H9 (cell line): Measurements from ENCODE around the gene PCDHGB1. TPM values are rescaled to one million over a fixed set of nuclear protein-coding genes. Genes with fewer than 3 reads are reported as not detected.

Experiments used
- DNase-seq: peaks from one replicate; pipeline ENCODE4 v3.0.0-alpha.2; 2017
- H2AFZ ChIP-seq: one replicate; pipeline ENCODE4 v1.6.1; 2013; ENCODE audit warnings: mild to moderate bottlenecking, low read length, control low read depth, moderate library complexity
- H2AK5ac ChIP-seq: 2 replicates; pipeline ENCODE4 v1.6.1; 2013; ENCODE audit warnings: low read length, control low read depth, mixed read lengths; ENCODE audit not compliant: insufficient read length
- H2BK120ac ChIP-seq: one replicate; pipeline ENCODE4 v1.6.1; 2013; ENCODE audit warnings: low read depth, mild to moderate bottlenecking, low read length, control low read depth, inconsistent platforms; ENCODE audit not compliant: poor library complexity, severe bottlenecking
- H2BK12ac ChIP-seq: 2 replicates; pipeline ENCODE4 v1.6.1; 2013; ENCODE audit warnings: low read length, control low read depth, mixed read lengths, low read depth; ENCODE audit not compliant: insufficient read length
- H2BK15ac ChIP-seq: 2 replicates; pipeline ENCODE4 v1.6.1; 2013; ENCODE audit warnings: low read depth, low read length, control low read depth
- H2BK20ac ChIP-seq: one replicate; pipeline ENCODE4 v1.6.1; 2013; ENCODE audit warnings: low read depth, mild to moderate bottlenecking, low read length, control low read depth, inconsistent platforms; ENCODE audit not compliant: poor library complexity, severe bottlenecking
- H2BK5ac ChIP-seq: 2 replicates; pipeline ENCODE4 v1.6.1; 2013; ENCODE audit warnings: low read length, control low read depth, mixed read lengths; ENCODE audit not compliant: insufficient read length
- H3K14ac ChIP-seq: 2 replicates; pipeline ENCODE4 v1.6.1; 2013; ENCODE audit warnings: low read length, control low read depth; ENCODE audit not compliant: insufficient read depth
- H3K18ac ChIP-seq: 2 replicates; pipeline ENCODE4 v1.6.1; 2013; ENCODE audit warnings: low read depth, mild to moderate bottlenecking, mixed read lengths, low read length, control low read depth; ENCODE audit not compliant: insufficient read length
- H3K23ac ChIP-seq: 2 replicates; pipeline ENCODE4 v1.6.1; 2013; ENCODE audit warnings: low read length, control low read depth, mixed read lengths, low read depth; ENCODE audit not compliant: insufficient read length
- H3K23me2 ChIP-seq: 2 replicates; pipeline ENCODE4 v1.6.1; 2013; ENCODE audit warnings: low read depth, mild to moderate bottlenecking, mixed read lengths, low read length, control low read depth; ENCODE audit not compliant: insufficient read length, poor library complexity, severe bottlenecking
- H3K27ac ChIP-seq: 2 replicates; pipeline ENCODE4 v1.5.1; 2013; ENCODE audit warnings: low read length, control low read depth, mixed read lengths, low read depth; ENCODE audit not compliant: insufficient read length
- H3K27me3 ChIP-seq: 2 replicates; pipeline ENCODE4 v1.6.1; 2013; ENCODE audit warnings: low read length, control low read depth, inconsistent platforms; ENCODE audit not compliant: insufficient read depth
- H3K4ac ChIP-seq: 2 replicates; pipeline ENCODE4 v1.6.1; 2013; ENCODE audit warnings: low read depth, mild to moderate bottlenecking, control low read depth, inconsistent platforms, low read length, moderate library complexity
- H3K4me1 ChIP-seq: 2 replicates; pipeline ENCODE4 v1.6.1; 2013; ENCODE audit warnings: low read length, control low read depth, inconsistent platforms; ENCODE audit not compliant: insufficient read depth
- H3K4me2 ChIP-seq: 2 replicates; pipeline ENCODE4 v1.6.1; 2013; ENCODE audit warnings: low read length, control low read depth, mixed read lengths; ENCODE audit not compliant: insufficient read length, insufficient read depth
- H3K56ac ChIP-seq: 2 replicates; pipeline ENCODE4 v1.6.1; 2013; ENCODE audit warnings: low read depth, mild to moderate bottlenecking, mixed read lengths, low read length, control low read depth; ENCODE audit not compliant: insufficient read length
- H3K79me1 ChIP-seq: 2 replicates; pipeline ENCODE4 v1.6.1; 2013; ENCODE audit warnings: low read depth, mild to moderate bottlenecking, moderate library complexity, low read length, control low read depth, inconsistent platforms; ENCODE audit not compliant: insufficient read depth, poor library complexity, severe bottlenecking
- H3K79me2 ChIP-seq: 2 replicates; pipeline ENCODE4 v1.6.1; 2013; ENCODE audit warnings: low read length, control low read depth, inconsistent platforms; ENCODE audit not compliant: insufficient read depth
- H3K9ac ChIP-seq: 2 replicates; pipeline ENCODE4 v1.6.1; 2013; ENCODE audit warnings: low read length, control low read depth, mixed read lengths; ENCODE audit not compliant: insufficient read length; ENCODE audit errors: extremely low read depth
- H3K9me3 ChIP-seq: one replicate; pipeline ENCODE4 v1.6.1; 2013; ENCODE audit warnings: low read depth, low read length, inconsistent platforms; ENCODE audit not compliant: control insufficient read depth
- H3T11ph ChIP-seq: one replicate; pipeline ENCODE4 v1.6.1; 2013; ENCODE audit warnings: mild to moderate bottlenecking, low read length, control low read depth, inconsistent platforms
- H4K20me1 ChIP-seq: one replicate; pipeline ENCODE4 v1.6.1; 2013; ENCODE audit not compliant: control insufficient read depth, insufficient read length, insufficient read depth
- H4K5ac ChIP-seq: 2 replicates; pipeline ENCODE4 v1.6.1; 2013; ENCODE audit warnings: low read depth, mild to moderate bottlenecking, mixed read lengths, low read length, control low read depth; ENCODE audit not compliant: insufficient read length
- H4K8ac ChIP-seq: replicated peaks from 2 replicates; pipeline ENCODE4 v1.6.1; 2013; ENCODE audit warnings: low read length, control low read depth, mixed read lengths, low read depth; ENCODE audit not compliant: insufficient read length
- H4K91ac ChIP-seq: 2 replicates; pipeline ENCODE4 v1.6.1; 2013; ENCODE audit warnings: low read depth, mild to moderate bottlenecking, moderate library complexity, mixed read lengths, low read length, control low read depth; ENCODE audit not compliant: insufficient read length
- H3K27ac Mint-ChIP-seq, 3 experiments: 2 replicates in 2 of 3; 3 replicates in 1 of 3; pipeline ENCODE4 v1.8.0; 2020 to 2021; ENCODE audit warnings: mixed read lengths in 3 of 3, mild to moderate bottlenecking in 1 of 3, moderate library complexity in 1 of 3
- H3K27me3 Mint-ChIP-seq: 2 replicates; pipeline ENCODE4 v1.8.0; 2021; ENCODE audit warnings: low read depth, mild to moderate bottlenecking, moderate library complexity, mixed read lengths
- H3K36me3 Mint-ChIP-seq, 3 experiments: 2 replicates in 2 of 3; 3 replicates in 1 of 3; pipeline ENCODE4 v1.8.0; 2020 to 2021; ENCODE audit warnings: low read depth in 3 of 3, mixed read lengths in 3 of 3; ENCODE audit not compliant: insufficient read depth in 1 of 3
- H3K4me1 Mint-ChIP-seq, 2 experiments: 2 replicates each; pipeline ENCODE4 v1.8.0; 2020; ENCODE audit warnings: mixed read lengths in 2 of 2
- H3K4me3 Mint-ChIP-seq, 2 experiments: 2 replicates in 1 of 2; 3 replicates in 1 of 2; pipeline ENCODE4 v1.8.0; 2020 to 2021; ENCODE audit warnings: mild to moderate bottlenecking in 2 of 2, mixed read lengths in 2 of 2, moderate library complexity in 1 of 2
- H3K9me3 Mint-ChIP-seq, 2 experiments: 2 replicates in 1 of 2; 3 replicates in 1 of 2; pipeline ENCODE4 v1.8.0; 2020; ENCODE audit warnings: mild to moderate bottlenecking in 2 of 2, mixed read lengths in 2 of 2, moderate library complexity in 1 of 2
- WGBS: extraction: QIAGEN DNeasy Blood & Tissue Kit; methylation state at CpG from one replicate; pipeline ENCODE4 v1.1.7; 2013; ENCODE audit warnings: missing lambda C conversion rate, low lambda C conversion rate, mixed read lengths; ENCODE audit not compliant: insufficient read length; ENCODE audit errors: extremely low coverage; 5-methylcytosine and 5-hydroxymethylcytosine counted together
- total RNA-seq: library from RNA; stranded (reverse); gene quantifications from 2 replicates; pipeline ENCODE4 v1.2.1, GENCODE V29; 2021
- TF ChIP-seq, protein P1 (sequence below): fragments of 200-600 bp; sonication (generic); conservative IDR thresholded peaks from 3 replicates; pipeline ENCODE4 v1.8.0; 2021; ENCODE audit warnings: antibody characterized with exemption, mild to moderate bottlenecking

Gene PCDHGB1
- total RNA-seq, 1 experiment from 2014 or later: 5.0 TPM

- no peaks in the 10 kb centered on the region for H3K4me1 ChIP-seq
Measured at GRCh38 chr5:141319699-141320098, 30.2 kb upstream of the PCDHGB1 start.

More at GRCh38 chr5:141319699-141320098, 30.2 kb upstream of the PCDHGB1 start:
- H3K23me2 ChIP-seq: peaks cover 3% of the 10 kb centered on the region
- no peaks in the 10 kb centered on the region for H3K27me3 ChIP-seq
- peak overlapping the region in 1 of 3 experiments; percentile 100; a peak in 2 of 7 replicates for H3K27ac Mint-ChIP-seq
- peak overlapping the region; percentile 97 to 98 for H3K4me3 Mint-ChIP-seq
- H3K18ac ChIP-seq: no peak overlapping the region
- H3K56ac ChIP-seq: no peak overlapping the region
- H3T11ph ChIP-seq: no peak overlapping the region
- peak overlapping the region; percentile 8; the same call in 1 of the 2 replicates for H3K14ac ChIP-seq
- TF ChIP-seq, protein P1, sequence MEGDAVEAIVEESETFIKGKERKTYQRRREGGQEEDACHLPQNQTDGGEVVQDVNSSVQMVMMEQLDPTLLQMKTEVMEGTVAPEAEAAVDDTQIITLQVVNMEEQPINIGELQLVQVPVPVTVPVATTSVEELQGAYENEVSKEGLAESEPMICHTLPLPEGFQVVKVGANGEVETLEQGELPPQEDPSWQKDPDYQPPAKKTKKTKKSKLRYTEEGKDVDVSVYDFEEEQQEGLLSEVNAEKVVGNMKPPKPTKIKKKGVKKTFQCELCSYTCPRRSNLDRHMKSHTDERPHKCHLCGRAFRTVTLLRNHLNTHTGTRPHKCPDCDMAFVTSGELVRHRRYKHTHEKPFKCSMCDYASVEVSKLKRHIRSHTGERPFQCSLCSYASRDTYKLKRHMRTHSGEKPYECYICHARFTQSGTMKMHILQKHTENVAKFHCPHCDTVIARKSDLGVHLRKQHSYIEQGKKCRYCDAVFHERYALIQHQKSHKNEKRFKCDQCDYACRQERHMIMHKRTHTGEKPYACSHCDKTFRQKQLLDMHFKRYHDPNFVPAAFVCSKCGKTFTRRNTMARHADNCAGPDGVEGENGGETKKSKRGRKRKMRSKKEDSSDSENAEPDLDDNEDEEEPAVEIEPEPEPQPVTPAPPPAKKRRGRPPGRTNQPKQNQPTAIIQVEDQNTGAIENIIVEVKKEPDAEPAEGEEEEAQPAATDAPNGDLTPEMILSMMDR: no peak
- no peak for DNase-seq
- H3K36me3 Mint-ChIP-seq: peaks cover 49 to 55% (median 51%) of the 10 kb centered on the region in 3 experiments
- H3K79me1 ChIP-seq: peaks cover 2% of the 10 kb centered on the region
- peaks cover 9 to 15% of the 10 kb centered on the region in 2 experiments; a peak in 3 of 4 replicates for H3K4me1 Mint-ChIP-seq
- peaks cover 39 to 78% of the 10 kb centered on the region in 2 experiments for H3K9me3 Mint-ChIP-seq
- no peaks in the 10 kb centered on the region for H4K20me1 ChIP-seq
- H3K9ac ChIP-seq: peak overlapping the region; percentile 10
- no peak overlapping the region for H2BK5ac ChIP-seq
- H3K4ac ChIP-seq: no peak overlapping the region; the same call in 1 of the 2 replicates
- H2BK12ac ChIP-seq: no peak overlapping the region
- no CpG with 5 or more reads among the region's 5 CpGs for WGBS
- H4K5ac ChIP-seq: peak overlapping the region; percentile 81
- peak overlapping the region; percentile 88 for H2AK5ac ChIP-seq
- H3K4me2 ChIP-seq: peak overlapping the region; percentile 100
- H3K27ac ChIP-seq: peak overlapping the region; percentile 35
- H3K27me3 Mint-ChIP-seq: peaks cover 1% of the 10 kb centered on the region
- no peak overlapping the region for H2AFZ ChIP-seq
- H2BK120ac ChIP-seq: no peak overlapping the region
- no peak overlapping the region for H3K23ac ChIP-seq
- H2BK15ac ChIP-seq: no peak overlapping the region
- no peak overlapping the region for H2BK20ac ChIP-seq
- H4K8ac ChIP-seq: no peak overlapping the region
- no peak overlapping the region for H4K91ac ChIP-seq
- peaks cover 22% of the 10 kb centered on the region for H3K9me3 ChIP-seq
- peaks cover 6% of the 10 kb centered on the region; the same call in 1 of the 2 replicates for H3K79me2 ChIP-seq
